A673 (cell line): ENCODE results near the gene TBRG4.

Source experiments
- EZH2 ChIP-seq: fragments of 200-600 bp; sonication (generic); IDR thresholded peaks from 2 replicates; pipeline ENCODE4 v1.6.1; 2017; ENCODE audit warnings: borderline replicate concordance, low read depth, mild to moderate bottlenecking, mixed read lengths, antibody characterized with exemption, low read length; ENCODE audit not compliant: poor library complexity, severe bottlenecking
- TF ChIP-seq, protein P1 (sequence below): fragments of 300-800, 200-600 bp; sonication (generic); conservative IDR thresholded peaks from 2 replicates; pipeline ENCODE4 v1.5.1; 2017; ENCODE audit warnings: low read depth, mild to moderate bottlenecking, antibody characterized with exemption, low read length, moderate library complexity, mixed read lengths

DNA sequence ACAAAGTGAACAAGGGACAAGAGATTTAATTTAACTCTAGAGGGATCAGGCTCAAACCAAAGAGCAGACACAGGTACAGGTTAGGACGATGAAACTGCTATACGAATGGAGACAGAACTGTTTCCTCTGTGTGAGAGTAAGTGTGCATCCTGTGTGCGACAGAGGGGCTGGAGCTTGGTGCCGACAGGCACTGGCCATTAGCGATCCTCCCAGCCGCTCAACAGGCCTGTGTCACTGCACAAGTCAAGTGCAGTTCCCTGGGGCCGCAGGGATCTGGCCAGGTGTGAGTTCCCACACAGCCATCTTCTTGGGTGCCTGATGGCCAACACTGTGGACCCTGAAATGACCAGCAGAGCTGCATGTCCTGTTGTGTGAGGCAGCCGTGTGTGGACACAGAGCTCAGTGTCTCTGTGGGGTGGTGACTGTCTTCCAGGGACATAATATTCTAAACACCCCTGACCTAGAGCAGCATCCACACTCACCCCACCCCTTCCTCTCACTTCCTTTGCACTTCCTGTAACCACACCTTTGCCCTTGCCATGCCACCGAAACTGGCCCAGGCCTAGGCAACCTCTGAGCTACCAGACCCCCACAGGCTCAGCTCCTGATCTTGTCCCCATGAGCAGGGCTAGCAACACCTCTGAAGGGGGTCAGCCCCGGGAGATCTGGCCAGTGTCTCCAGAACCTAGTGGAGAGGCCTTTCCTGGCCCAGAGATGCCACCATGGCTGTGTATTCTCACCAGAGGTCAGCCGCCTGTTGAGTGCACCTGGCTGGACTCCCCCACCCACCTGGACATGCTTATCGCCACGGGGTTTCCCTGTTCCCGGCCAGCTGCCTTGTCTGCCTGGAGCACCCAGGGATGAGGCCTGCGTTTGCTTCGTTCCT, 11.7 kb upstream of the TBRG4 start:
- TF ChIP-seq, protein P1, sequence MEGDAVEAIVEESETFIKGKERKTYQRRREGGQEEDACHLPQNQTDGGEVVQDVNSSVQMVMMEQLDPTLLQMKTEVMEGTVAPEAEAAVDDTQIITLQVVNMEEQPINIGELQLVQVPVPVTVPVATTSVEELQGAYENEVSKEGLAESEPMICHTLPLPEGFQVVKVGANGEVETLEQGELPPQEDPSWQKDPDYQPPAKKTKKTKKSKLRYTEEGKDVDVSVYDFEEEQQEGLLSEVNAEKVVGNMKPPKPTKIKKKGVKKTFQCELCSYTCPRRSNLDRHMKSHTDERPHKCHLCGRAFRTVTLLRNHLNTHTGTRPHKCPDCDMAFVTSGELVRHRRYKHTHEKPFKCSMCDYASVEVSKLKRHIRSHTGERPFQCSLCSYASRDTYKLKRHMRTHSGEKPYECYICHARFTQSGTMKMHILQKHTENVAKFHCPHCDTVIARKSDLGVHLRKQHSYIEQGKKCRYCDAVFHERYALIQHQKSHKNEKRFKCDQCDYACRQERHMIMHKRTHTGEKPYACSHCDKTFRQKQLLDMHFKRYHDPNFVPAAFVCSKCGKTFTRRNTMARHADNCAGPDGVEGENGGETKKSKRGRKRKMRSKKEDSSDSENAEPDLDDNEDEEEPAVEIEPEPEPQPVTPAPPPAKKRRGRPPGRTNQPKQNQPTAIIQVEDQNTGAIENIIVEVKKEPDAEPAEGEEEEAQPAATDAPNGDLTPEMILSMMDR = no peak
- no peak for TF ChIP-seq EZH2
